Astrocyte (in vitro differentiated cells and primary cell): ENCODE measurements around the gene DDC. TPM values are rescaled to one million over a fixed set of nuclear protein-coding genes. Genes with fewer than 3 reads are reported as not detected.
A peak's percentile ranks its signal among the peaks of the same experiment; 100 is the strongest.

Experiments used
- DNase-seq: peaks from one replicate; pipeline ENCODE4 v3.0.0-alpha.2; 2010; ENCODE audit warnings: low read depth
- FAIRE-seq: peaks from 2 replicates; lab custom pipeline; 2011; peaks lifted over from hg19 to GRCh38; lab: Jason Lieb, UNC
- H2AFZ ChIP-seq: 2 replicates; pipeline ENCODE4 v1.6.0; 2012; ENCODE audit warnings: low read depth, low read length, inconsistent platforms
- H3K27ac ChIP-seq: 2 replicates; pipeline ENCODE4 v1.5.1; 2011; ENCODE audit warnings: low read depth, low read length, inconsistent platforms
- H3K27me3 ChIP-seq: 2 replicates; pipeline ENCODE4 v1.6.0; 2011; ENCODE audit warnings: low read length, inconsistent platforms; ENCODE audit not compliant: insufficient read depth
- H3K36me3 ChIP-seq: 2 replicates; pipeline ENCODE4 v1.5.1; 2011; ENCODE audit warnings: low read length, inconsistent platforms; ENCODE audit not compliant: insufficient read depth
- H3K4me1 ChIP-seq: 2 replicates; pipeline ENCODE4 v1.5.1; 2011; ENCODE audit warnings: low read length, inconsistent platforms; ENCODE audit not compliant: insufficient read depth
- H3K4me2 ChIP-seq: 2 replicates; pipeline ENCODE4 v1.6.0; 2012; ENCODE audit warnings: low read length, inconsistent platforms
- H3K4me3 ChIP-seq: 2 replicates; pipeline ENCODE4 v1.5.1; 2011; ENCODE audit warnings: low read depth, mild to moderate bottlenecking, low read length, inconsistent platforms; ENCODE audit not compliant: insufficient read depth
- H3K79me2 ChIP-seq: 2 replicates; pipeline ENCODE4 v1.6.0; 2012; ENCODE audit warnings: mild to moderate bottlenecking, low read length, inconsistent platforms; ENCODE audit not compliant: insufficient read depth
- H3K9ac ChIP-seq: 2 replicates; pipeline ENCODE4 v1.6.0; 2012; ENCODE audit warnings: mild to moderate bottlenecking, low read length, inconsistent platforms
- H3K9me3 ChIP-seq: 2 replicates; pipeline ENCODE4 v1.5.1; 2012; ENCODE audit warnings: low read depth, mild to moderate bottlenecking, low read length, inconsistent platforms; ENCODE audit not compliant: insufficient read depth
- H4K20me1 ChIP-seq: 2 replicates; pipeline ENCODE4 v1.6.0; 2012; ENCODE audit warnings: low read length, inconsistent platforms; ENCODE audit not compliant: insufficient read depth
- H3K27ac Mint-ChIP-seq: one replicate; pipeline ENCODE4 v1.8.0; 2021; ENCODE audit warnings: mild to moderate bottlenecking, mixed read lengths; ENCODE audit not compliant: unreplicated experiment
- H3K27me3 Mint-ChIP-seq: one replicate; pipeline ENCODE4 v1.8.0; 2021; ENCODE audit warnings: low read depth, mixed read lengths; ENCODE audit not compliant: unreplicated experiment
- H3K36me3 Mint-ChIP-seq: one replicate; pipeline ENCODE4 v1.8.0; 2021; ENCODE audit warnings: low read depth, mixed read lengths; ENCODE audit not compliant: unreplicated experiment
- H3K4me1 Mint-ChIP-seq: one replicate; pipeline ENCODE4 v1.8.0; 2021; ENCODE audit warnings: low read depth, mixed read lengths; ENCODE audit not compliant: unreplicated experiment
- H3K4me3 Mint-ChIP-seq: one replicate; pipeline ENCODE4 v1.8.0; 2021; ENCODE audit warnings: mild to moderate bottlenecking, moderate library complexity, mixed read lengths; ENCODE audit not compliant: unreplicated experiment
- H3K9me3 Mint-ChIP-seq: one replicate; pipeline ENCODE4 v1.8.0; 2021; ENCODE audit warnings: mild to moderate bottlenecking, mixed read lengths; ENCODE audit not compliant: unreplicated experiment
- EZH2 ChIP-seq: IDR thresholded peaks from 2 replicates; pipeline ENCODE4 v1.6.1; 2012; ENCODE audit warnings: mild to moderate bottlenecking, low read length, inconsistent platforms; ENCODE audit not compliant: insufficient read depth
- total RNA-seq: library from RNA; stranded (reverse); gene quantifications from 2 replicates; pipeline ENCODE4 v1.2.1, GENCODE V29; 2021
- TF ChIP-seq, protein P1 (sequence below): IDR thresholded peaks from 2 replicates; pipeline ENCODE4 v1.5.1; 2011; ENCODE audit warnings: low read depth, mild to moderate bottlenecking, inconsistent platforms, low read length, moderate library complexity; ENCODE audit not compliant: insufficient read depth

The DDC gene
- total RNA-seq, 1 donor from 2014 or later, result not detected

DNA sequence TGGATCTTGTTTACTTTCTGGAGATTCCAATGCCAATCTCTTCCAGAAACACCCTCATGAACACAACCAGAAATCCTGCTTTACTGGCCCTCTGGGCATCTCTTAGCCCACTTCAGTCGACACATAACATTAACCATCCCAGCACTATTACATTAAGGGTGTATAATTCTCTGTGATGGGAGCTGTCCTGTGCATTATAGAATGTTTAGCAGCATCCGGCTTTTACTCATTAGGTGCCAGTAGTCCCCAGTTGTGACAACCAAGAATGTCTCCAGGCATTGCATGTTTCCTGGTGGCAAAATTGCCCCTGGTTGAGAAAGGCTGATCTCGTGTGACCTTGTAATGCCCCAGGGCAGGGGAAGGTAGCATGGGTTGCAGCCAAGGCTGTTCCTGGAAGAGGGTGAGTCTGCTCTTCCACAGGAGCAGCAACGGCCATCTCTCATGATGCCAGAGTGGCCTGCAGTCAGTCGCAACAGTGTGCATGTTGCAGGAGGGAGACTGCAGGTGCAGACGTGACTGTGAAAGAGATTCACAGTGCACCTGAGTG is 2.6 kb upstream of the DDC start:
- TF ChIP-seq, protein P1, sequence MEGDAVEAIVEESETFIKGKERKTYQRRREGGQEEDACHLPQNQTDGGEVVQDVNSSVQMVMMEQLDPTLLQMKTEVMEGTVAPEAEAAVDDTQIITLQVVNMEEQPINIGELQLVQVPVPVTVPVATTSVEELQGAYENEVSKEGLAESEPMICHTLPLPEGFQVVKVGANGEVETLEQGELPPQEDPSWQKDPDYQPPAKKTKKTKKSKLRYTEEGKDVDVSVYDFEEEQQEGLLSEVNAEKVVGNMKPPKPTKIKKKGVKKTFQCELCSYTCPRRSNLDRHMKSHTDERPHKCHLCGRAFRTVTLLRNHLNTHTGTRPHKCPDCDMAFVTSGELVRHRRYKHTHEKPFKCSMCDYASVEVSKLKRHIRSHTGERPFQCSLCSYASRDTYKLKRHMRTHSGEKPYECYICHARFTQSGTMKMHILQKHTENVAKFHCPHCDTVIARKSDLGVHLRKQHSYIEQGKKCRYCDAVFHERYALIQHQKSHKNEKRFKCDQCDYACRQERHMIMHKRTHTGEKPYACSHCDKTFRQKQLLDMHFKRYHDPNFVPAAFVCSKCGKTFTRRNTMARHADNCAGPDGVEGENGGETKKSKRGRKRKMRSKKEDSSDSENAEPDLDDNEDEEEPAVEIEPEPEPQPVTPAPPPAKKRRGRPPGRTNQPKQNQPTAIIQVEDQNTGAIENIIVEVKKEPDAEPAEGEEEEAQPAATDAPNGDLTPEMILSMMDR, result no peak
- no peak for TF ChIP-seq EZH2
- DNase-seq (no peak), FAIRE-seq (no peak)

DNA sequence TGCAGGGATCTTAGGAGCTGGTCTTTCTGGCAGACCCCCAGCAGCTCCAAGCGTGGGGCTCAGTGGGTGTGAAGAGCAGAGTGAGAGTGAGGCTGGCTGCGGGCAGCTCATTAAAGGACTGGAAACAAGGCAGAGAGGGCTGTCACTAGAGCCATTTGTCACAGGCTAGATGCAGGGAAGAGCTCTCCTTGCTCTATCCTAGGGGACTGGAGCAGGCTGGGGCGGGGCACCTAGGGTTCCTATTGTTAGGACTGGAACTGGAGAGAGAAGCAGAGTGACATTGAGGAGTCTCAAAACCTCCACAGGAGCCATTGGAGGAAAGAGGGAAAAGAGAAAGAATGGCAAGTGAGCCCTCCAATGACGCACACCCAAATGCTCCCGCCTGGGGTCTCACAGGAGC is 772 bp upstream of the DDC start:
- H3K27me3 Mint-ChIP-seq, result peaks cover 45% of the 10 kb centered on the region
- Histone ChIP-seq H3K27ac (no peak overlapping the region), H4K20me1 (no peaks in the 10 kb centered on the region), H3K4me1 (no peaks in the 10 kb centered on the region), H3K4me2 (no peak overlapping the region), H3K9ac (no peak overlapping the region), H3K4me3 (no peak overlapping the region), H3K9me3 (no peaks in the 10 kb centered on the region), H2AFZ (no peak overlapping the region), H3K27me3 (peaks cover 5% of the 10 kb centered on the region), H3K36me3 (no peaks in the 10 kb centered on the region), H3K79me2 (no peaks in the 10 kb centered on the region)
- H3K4me3 Mint-ChIP-seq, result no peak overlapping the region
- FAIRE-seq (no peak), DNase-seq (no peak)
- H3K36me3 Mint-ChIP-seq, result peaks cover 2% of the 10 kb centered on the region
- peak overlapping the region; percentile 23 for H3K27ac Mint-ChIP-seq
- no peak for TF ChIP-seq EZH2
- TF ChIP-seq, protein P1, result no peak
- H3K4me1 Mint-ChIP-seq, result no peaks in the 10 kb centered on the region
- peaks cover 4% of the 10 kb centered on the region for H3K9me3 Mint-ChIP-seq

More for the DNA sequence above, 2.6 kb upstream of the DDC start:
- no peak overlapping the region for H3K4me3 Mint-ChIP-seq
- H3K27ac ChIP-seq, result no peak overlapping the region
- no peak overlapping the region for H3K4me2 ChIP-seq
- H3K36me3 ChIP-seq, result no peaks in the 10 kb centered on the region
- peaks cover 2% of the 10 kb centered on the region for H3K36me3 Mint-ChIP-seq
- no peak overlapping the region for H3K9ac ChIP-seq
- no peaks in the 10 kb centered on the region for H3K4me1 Mint-ChIP-seq
- H4K20me1 ChIP-seq, result no peaks in the 10 kb centered on the region
- H3K27ac Mint-ChIP-seq, result no peak overlapping the region
- peaks cover 38% of the 10 kb centered on the region for H3K27me3 Mint-ChIP-seq
- no peaks in the 10 kb centered on the region for H3K9me3 ChIP-seq
- H3K4me3 ChIP-seq, result no peak overlapping the region
- H3K79me2 ChIP-seq, result no peaks in the 10 kb centered on the region
- H3K4me1 ChIP-seq, result no peaks in the 10 kb centered on the region
- peaks cover 4% of the 10 kb centered on the region for H3K9me3 Mint-ChIP-seq
- no peak overlapping the region for H2AFZ ChIP-seq
- peaks cover 5% of the 10 kb centered on the region for H3K27me3 ChIP-seq

DNA sequence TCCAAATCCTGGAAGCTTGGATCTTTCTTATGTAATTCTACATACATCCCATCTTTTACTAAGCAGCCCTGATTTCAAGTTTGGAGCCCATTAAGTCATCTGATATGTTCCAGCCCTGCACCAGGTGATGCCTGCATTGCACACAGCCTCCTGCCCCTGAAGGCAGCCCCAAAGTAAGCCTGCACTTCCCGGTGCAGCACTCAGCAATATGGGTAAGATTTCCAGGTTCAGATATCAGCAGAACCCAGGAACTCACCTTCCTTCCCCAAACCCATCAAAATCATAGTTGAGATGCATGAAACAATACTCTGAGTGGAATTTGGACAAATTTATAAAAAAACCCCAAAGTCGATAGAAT is 333 bp upstream of the DDC start:
- Histone ChIP-seq H4K20me1 (no peaks in the 10 kb centered on the region), H3K79me2 (no peaks in the 10 kb centered on the region), H3K9me3 (no peaks in the 10 kb centered on the region), H3K9ac (no peak overlapping the region), H3K27me3 (peaks cover 6% of the 10 kb centered on the region), H3K27ac (no peak overlapping the region), H3K4me2 (no peak overlapping the region), H3K4me1 (no peaks in the 10 kb centered on the region), H3K36me3 (no peaks in the 10 kb centered on the region), H3K4me3 (no peak overlapping the region), H2AFZ (no peak overlapping the region)
- DNase-seq (no peak), FAIRE-seq (no peak)
- no peaks in the 10 kb centered on the region for H3K4me1 Mint-ChIP-seq
- H3K36me3 Mint-ChIP-seq, result peaks cover 2% of the 10 kb centered on the region
- peaks cover 4% of the 10 kb centered on the region for H3K9me3 Mint-ChIP-seq
- H3K27ac Mint-ChIP-seq, result no peak overlapping the region
- H3K4me3 Mint-ChIP-seq, result no peak overlapping the region
- H3K27me3 Mint-ChIP-seq, result peaks cover 49% of the 10 kb centered on the region
- TF ChIP-seq, protein P1, result no peak
- TF ChIP-seq EZH2, result no peak
